Stimulated activated CD4-positive, alpha-beta T cell treated with anti-CD3 and anti-CD28 coated beads, Interleukin-1b, Interleukin-23, amount 100 ng/mL, for 24 hours (primary cell): ENCODE results near the gene CAMTA2.

ENCODE experiments used
- DNase-seq, 4 experiments: peaks; one replicate each; pipeline ENCODE4 v3.0.0-alpha.2; 2020; ENCODE audit warnings: low read depth in 4 of 4, low spot score in 1 of 4

The CAMTA2 gene

DNA sequence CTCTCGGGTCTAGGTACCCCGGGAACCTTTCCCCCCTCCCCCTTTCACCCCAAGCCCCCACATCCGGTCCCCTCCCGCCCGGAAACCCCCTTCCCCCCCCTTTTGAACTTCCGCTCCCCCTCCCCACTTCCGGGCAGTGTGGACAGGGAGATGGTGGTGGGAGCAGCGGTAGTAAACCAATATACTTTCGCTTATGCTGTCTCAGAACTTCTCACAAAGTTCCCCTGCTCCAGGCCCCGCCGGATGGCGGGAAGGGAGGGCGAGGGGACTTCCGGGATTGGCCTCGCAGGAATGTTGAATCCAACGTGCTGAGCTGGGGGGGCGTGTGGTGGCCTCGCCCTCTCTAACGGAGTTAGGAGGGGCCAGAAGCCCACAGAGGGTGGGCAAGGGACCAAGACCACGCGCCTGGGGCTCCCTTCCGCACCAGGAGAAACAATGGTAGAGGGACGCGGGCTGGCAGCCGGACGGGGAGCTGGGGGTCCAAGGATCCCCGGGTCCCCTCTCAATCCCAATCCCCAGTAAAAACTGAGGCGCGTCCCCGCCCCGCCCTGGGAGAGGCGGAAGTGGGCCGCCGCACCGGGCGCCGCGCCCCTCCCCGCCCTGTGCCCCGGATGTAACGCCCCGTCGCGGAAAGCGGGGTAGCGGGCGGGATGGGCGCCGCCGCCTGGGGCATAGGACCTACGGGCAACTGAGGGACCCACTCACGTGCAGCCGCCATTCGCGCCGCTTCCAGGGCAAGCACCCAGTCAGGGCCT lies 39.9 kb downstream of the CAMTA2 start:
- DNase-seq = peak in 3 of 4 experiments; percentile 46 to 63 (median 51)

DNA sequence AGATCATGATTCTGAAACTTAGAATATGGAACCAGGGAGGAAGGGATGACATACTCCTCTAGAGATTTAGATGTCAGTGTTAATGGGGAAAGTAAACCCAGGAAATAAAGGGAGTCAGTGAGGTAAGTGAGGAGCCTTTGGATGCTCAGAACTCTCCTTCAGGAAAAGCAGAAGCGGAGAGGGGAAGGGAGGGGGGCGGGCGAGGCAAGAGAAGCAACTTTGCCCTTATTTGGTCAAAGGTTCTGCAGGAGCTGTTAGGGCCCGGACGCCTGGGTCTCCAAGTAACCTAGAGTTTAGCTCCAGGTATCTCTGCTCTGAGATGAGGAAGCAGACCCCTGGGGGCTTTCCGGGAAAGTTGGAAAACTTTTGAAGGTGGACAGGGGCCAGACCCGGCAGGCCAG lies 40.5 kb downstream of the CAMTA2 start:
- DNase-seq = peak in 1 of 4 experiments; percentile 28

DNA sequence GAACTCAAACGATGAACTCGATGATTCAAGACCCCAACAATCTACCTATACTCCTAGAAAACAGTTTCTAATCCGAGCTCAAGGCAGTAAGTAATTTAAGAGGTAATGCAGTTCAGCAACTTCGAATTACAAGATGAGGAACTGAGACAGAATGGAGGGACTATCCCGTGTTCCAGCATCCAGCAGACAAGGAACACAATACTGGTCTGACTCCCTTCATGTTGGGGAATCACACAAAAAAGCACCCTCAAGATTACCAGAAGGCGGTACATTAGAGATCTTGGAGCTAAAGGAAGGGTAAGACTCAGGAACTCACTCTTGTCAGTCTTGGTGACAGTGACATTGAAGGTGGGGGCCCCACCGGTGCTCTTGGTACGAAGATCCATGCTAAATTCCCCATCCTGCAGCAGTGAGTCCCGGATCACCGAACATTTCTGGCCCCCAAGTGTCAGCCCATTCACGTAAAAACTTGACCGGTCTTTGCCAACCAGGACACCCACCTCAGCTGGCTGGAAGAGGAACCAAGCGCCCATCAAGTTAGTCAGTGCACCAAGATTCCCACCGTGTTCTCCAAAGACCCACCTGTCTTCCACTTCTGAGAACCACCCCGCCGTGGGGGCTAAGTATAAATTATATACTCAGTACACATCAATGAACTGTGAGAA lies 41.0 kb downstream of the CAMTA2 start:
- DNase-seq = no peak

GRCh38 chr17:4945944-4946280 lies 41.6 kb downstream of the CAMTA2 start:
- no peak for DNase-seq

- peak in 3 of 4 experiments; percentile 68 to 83 (median 79) for DNase-seq
Observed at GRCh38 chr17:4945176-4945943, 42.1 kb downstream of the CAMTA2 start.

DNA sequence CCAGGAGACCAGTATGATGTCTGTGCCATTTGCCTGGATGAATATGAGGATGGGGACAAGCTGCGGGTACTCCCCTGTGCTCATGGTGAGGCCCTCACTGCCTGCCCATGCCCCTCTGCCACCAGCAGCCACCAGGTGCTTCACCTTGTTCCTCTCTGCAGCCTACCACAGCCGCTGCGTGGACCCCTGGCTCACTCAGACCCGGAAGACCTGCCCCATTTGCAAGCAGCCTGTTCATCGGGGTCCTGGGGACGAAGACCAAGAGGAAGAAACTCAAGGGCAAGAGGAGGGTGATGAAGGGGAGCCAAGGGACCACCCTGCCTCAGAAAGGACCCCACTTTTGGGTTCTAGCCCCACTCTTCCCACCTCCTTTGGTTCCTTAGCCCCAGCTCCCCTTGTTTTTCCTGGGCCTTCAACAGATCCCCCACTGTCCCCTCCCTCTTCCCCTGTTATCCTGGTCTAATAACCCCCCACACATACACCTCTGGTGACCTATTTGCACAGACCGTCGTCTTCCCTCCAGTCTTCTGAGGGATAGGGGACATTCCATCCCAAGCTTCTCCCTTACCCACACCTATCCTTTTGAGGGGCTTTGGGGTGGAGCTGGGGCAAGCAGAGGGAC lies 42.8 kb downstream of the CAMTA2 start:
- peak in 1 of 4 experiments; percentile 32 for DNase-seq

DNA sequence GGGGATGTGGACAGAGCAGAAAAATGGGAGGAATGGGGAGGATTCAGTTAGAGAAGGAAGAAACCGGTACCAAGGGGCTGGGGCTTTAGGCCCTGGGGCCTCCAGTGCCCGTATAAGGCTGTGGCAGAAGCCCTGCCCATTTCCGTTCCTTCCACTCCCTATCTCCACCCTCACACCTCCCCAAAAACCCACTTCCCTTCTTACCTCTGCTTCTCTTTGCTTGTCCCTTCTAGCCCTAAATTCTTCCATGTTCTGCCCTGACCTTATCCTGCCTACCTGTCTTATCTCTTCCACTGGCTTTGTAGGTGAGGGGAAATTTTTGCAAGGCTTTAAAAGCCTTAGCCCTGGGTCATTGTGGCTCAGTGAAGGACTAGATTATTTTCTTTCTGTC lies 43.3 kb downstream of the CAMTA2 start:
- DNase-seq = peak in 1 of 4 experiments; percentile 42

DNA sequence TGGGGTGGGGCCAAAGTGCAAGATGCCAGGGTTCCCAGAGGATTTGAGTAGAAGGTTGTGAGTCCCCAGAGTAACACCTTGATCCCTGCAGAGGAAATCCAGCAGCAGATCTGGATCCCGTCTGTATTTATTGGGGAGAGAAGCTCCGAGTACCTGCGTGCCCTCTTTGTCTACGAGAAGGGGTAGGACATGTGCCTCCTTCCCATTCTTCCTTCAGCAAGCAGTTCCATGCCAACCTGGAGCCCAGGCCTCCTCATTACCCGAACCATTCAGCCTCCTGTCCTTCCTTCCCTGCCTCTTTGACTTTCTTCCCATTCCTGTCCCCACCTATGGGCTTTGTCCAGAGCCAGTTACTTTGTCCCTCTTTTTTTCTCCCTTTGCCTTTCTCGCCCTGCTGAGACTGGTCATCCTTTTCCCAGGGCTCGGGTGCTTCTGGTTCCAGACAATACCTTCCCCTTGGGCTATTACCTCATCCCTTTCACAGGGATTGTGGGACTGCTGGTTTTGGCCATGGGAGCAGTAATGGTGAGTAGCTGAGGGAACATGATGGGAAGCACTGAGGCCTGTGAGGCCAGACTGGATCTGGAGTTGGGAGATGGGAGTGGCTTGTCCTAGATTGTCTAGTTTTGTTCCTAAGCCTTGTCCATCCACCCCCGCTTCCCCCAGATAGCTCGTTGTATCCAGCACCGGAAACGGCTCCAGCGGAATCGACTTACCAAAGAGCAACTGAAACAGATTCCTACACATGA lies 44.5 kb downstream of the CAMTA2 start:
- DNase-seq = no peak

DNA sequence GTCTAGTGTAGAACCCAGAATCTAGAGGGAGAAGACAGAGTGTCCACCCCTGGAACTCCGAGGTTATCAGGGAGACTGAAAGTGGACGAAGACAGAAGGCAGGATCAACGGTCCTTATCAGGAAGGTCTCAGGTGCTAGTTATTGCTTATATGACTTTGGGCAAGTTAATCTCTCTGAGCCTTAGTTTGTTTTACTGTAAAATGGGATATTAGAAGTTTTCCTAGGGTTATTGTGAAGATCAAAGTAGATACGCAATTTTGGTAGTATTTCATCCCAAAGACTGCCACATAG lies 46.2 kb downstream of the CAMTA2 start:
- DNase-seq = no peak

GRCh38 chr17:4940555-4941318 lies 46.7 kb downstream of the CAMTA2 start:
- DNase-seq = peak in 1 of 4 experiments; percentile 33

DNA sequence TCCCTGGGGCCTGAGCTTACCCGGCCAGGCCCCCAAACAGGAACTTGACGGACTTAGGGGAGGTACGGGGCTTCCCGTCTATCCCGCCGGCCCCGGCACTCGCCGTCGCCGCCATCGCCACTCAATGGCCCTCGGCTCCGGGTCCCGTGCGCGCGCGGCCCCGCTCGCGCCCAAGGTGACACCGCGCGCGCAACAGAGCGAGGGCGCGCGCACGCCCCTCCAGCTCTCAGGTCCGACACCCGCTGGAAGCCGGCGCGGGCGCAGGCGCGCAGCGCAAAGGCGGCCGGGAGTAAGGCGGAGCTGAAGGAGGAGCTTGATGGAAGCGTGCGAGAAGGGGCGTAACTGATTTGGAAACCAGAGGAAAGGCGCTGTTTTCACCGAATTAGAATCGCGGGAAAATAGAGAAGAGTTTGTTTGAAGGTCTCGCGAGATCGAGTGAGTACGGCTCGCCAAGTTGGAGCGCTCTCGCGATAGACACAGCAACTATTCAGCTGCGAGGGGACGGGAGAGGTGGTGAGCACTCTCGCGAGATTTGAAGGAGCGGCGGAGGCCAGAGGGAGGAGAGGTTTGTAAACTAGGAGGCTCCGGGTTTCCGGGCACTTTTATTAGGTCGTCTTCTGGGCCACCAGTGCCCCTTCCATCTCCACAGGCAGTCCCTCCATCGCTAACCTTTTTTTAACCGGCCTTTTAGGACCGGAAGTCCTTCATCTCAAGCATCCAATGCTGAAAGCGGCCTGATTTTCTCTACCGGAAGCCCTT lies 47.5 kb downstream of the CAMTA2 start, which contains the start of the genes RNF167 and SLC25A11:
Gene RNF167 (plus strand): TSS at position 473 of the 759 bp plus-strand sequence. CDS start 642 bp downstream, outside the sequence.
Gene SLC25A11 (minus strand): TSS at position 251 of the 759 bp plus-strand sequence. CDS start 136 bp downstream, at position 115.
- peak; percentile 84 to 92 (median 88) for DNase-seq

DNA sequence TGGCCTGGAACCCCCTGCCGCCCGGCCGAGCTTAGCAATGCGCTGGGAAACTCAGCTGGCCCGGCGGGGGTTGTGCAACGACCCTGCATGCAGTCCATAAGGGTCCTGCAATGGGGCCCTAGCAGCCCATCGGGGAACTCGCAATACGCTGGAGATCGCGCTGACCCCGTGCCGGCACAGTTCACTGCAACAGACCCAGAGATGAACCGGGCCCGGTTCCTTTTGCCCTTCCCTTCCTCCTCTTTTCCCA lies 48.0 kb downstream of the CAMTA2 start:
- DNase-seq = no peak

DNA sequence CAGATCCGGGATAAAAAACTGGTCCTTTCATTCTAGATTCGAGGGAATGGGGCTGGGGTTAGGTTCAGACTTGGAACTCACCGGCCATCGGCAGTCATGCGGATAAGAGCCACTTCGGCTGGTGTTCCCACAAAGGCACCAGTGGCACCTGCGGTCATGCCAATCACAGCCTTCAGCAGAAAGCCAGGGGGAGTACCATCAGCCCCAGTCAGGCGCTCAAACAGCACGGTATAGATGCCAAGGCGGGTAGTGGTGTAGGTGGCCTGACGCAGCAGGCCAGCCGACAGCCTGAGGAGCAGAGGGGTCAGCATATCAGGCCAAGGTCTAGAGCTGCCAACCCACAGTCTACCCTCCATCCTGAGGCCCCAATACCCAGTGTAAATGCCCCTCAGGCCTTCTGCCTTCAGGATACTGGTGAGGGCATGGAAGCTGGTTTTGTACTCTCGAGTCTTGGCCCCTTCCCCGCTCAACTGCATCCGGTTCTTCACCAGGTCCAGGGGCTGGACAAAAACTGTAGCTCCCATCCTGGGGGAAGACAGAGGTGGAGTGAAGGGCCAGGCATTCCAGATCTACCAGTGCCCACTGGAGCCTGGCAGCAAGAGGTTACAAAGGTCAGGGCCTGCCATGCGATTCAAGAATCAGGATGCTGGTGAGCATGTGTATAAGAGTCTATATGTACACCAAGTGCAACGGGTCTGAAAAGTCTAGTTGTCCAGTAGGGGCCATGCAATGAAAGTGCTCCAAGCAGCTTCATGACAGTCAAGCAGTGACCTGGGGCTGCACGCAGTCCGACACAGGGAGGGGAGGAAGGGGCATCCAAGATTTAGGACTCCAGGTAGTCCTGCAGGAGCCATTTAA lies 48.6 kb downstream of the CAMTA2 start:
- no peak for DNase-seq

- no peak for DNase-seq
Observed at GRCh38 chr17:4938069-4938491, 49.4 kb downstream of the CAMTA2 start.

DNA sequence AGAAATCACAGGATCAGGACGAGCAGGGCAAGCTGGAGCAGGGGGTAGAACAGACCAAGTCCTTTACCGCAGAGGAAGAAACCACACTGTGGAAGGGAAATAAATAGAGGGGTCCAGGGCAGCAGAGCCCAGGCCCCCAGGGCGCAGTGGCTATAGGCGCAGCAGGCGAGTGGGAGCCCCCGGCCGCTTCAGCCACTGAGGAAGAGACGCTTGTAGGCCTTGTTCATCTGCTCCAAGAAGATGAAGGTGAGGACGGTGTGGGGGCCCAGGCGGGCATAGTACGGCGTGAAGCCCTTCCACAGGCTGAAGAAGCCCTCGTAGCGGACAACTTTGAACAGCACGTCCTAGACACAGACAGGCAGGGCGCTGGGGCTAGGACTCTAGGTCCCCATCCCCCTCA lies 49.9 kb downstream of the CAMTA2 start:
- no peak for DNase-seq

- no peak for DNase-seq
Observed at GRCh38 chr17:4936436-4936835, 51.0 kb downstream of the CAMTA2 start.

DNA sequence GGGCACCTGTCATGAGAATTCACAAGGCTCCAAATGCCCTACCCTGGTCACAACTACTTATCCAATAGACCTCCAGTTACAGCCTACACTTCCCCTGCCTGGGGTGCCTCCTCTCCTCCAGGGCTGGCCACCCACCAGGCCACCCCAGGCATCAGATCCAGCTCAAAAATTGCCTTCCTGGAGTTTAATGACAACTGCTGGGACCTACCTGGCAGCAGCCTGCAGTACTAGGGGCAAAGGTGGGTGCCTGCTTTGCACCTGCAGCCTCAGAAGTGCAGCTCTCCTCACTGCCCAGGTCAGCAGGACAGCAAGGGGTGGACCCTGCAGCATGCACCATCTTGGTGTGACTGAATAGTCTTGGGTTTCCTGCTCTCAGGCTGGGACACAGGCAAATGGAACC lies 51.8 kb downstream of the CAMTA2 start:
- DNase-seq = no peak

DNA sequence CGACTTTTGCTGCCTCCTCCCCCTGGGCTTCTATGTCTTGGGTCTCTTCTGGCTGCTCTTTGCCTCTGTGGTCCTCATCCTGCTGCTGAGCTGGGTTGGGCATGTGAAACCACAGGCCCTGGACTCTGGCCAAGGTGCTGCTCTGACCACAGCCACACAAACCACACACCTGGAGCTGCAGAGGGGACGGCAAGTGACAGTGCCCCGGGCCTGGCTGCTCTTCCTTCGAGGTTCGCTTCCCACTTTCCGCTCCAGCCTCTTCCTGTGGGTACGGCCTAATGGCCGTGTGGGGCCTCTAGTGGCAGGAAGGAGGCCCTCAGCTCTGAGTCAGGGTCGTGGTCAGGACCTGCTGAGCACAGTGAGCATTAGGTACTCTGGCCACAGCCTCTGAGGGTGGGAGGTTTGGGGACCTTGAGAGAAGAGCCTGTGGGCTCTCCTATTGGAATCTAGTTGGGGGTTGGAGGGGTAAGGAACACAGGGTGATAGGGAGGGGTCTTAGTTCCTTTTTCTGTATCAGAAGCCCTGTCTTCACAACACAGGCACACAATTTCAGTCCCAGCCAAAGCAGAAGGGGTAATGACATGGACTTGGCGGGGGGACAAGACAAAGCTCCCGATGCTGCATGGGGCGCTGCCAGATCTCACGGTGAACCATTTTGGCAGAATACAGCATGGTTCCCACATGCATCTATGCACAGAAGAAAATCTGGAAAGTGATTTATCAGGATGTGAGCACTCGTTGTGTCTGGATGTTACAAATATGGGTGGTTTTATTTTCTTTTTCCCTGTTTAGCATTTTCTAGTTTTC lies 53.1 kb downstream of the CAMTA2 start:
- DNase-seq = no peak
